ENCODE results near the gene FOXD3.
"Not testable (repeated sequence)": the region's sequence is repeated elsewhere in the genome, so short reads cannot be mapped to it uniquely, and the experiment has no call there.

The FOXD3 gene

DNA sequence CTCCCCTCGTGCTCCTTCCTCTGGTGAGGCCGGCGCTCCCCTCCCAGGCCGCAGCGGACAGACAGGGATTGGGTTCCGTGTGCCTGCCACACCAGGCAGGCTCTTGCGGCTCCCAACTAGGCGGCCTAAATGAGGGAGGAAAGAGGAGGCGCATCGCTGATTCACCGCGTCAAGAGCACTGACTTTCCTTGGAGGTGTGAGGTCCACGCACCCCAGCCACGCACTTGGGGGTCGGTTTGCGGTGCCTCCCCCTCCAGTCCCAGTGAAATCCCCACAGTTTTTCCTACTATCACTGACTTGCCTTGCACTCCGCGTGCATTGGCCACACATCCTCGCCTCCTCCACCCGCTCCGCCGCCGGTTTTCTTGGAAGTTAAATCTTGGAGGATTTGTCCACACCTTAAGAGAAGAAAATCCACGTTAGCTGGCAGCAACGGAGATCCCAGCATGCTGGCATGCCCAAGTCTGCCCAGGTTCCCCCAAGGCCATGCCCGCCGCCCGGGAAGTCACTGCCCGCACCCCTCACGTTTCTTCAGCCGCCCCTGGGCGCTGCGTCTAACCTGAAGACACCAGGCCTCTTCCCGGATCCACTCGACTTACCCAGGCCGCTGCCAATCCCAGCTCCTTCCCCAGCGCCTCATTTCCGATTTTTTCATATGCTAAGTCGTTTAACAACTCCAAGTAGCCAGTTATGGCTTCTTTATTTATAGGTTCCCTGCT is 1.1 kb upstream of the FOXD3 start:
- no peak for DNase-seq

GRCh38 chr1:63321785-63322113 is 618 bp upstream of the FOXD3 start:
- DNase-seq, result no peak

- peak; percentile 56 for DNase-seq
Measured at GRCh38 chr1:63322944-63323864, 837 bp downstream of the FOXD3 start.

- DNase-seq, result no peak
Measured at GRCh38 chr1:63323865-63324778, 1.8 kb downstream of the FOXD3 start.

GRCh38 chr1:63324779-63325119 is 2.4 kb downstream of the FOXD3 start:
- DNase-seq, result no peak

DNA sequence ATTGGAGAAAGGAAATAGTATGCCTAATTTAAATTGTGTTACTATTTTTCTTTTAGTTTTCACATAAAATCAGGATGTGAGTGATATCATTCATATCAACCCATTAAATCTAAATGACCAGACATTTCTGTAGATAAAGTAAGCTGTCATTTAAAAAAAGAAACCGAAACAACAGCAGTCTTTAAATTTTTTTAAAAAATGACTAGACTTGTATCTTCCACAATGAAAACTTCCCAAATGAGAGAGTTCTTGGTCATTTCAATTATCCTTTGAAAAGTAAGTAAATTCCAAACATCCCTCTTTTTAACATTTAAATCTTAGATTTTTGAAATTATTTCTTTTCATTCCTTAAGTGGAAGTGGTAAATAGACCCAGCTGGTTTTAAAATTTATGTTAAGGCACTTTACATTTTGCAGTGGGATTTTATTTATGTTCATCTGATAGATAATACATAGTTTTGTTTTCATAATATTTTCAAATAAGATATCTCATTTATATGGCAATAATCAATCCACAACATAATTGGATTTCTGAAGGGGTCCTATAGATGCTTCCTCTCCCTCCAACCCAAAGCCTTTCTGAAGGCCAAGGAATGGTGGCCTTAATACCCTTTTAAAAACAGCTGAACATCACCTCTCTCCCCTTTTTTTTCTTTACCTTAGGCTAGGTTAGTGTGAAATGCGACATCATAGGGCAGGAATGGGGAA is 3.1 kb downstream of the FOXD3 start:
- DNase-seq, result no peak

DNA sequence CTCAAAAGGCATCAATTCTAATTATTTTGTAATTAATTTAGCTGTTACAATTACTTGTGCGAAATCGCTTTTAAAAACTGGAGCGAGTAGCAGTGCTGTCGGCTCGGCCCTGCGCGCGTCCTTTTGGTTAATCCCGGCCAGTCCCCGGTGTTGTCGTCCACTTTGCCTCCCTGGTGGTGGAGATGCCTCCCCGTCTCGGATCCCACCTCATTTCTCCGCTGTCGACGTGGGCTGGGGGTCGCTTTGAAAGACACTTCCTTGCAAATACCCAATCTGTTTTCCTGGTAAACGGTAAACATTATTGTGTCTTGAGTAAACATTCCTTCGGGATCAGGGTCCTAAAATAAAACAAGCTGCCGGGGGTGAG is 3.7 kb downstream of the FOXD3 start:
- DNase-seq, result no peak

- DNase-seq, result no peak
Measured at GRCh38 chr1:63326473-63327380, 4.4 kb downstream of the FOXD3 start.

DNA sequence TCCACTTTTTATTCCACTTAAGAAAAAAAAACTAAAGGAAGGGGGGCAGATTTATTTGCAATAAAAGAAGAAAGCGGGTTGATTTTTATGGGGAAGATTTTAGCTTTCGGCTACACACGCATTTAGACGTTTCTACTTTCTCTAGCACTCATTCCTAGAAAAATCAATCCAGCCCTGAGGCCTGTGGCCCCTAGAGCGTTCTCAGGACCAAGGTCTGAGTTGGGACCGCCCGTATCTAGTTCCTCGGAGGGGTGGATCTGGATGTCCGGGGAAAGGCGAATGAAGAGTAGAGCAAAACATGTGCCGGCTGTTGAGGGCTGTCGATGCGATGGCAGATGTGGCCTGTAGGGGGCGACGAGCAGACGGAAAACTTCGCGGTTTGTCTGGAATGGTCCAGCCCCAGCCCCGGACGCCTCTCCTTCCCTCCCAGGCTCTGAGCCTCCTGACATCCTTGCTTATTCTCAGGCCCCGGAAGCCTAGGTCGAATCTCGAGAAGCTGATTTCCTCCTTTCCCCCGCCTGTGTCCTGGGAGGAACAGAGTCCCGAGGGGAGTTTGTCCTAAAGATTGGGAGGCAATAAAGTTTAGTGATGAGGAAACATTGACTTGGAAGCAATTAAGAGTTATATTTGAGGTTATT is 5.2 kb downstream of the FOXD3 start:
- peak; percentile 79 for DNase-seq

GRCh38 chr1:63328122-63328521 is 5.8 kb downstream of the FOXD3 start:
- no peak for DNase-seq

DNA sequence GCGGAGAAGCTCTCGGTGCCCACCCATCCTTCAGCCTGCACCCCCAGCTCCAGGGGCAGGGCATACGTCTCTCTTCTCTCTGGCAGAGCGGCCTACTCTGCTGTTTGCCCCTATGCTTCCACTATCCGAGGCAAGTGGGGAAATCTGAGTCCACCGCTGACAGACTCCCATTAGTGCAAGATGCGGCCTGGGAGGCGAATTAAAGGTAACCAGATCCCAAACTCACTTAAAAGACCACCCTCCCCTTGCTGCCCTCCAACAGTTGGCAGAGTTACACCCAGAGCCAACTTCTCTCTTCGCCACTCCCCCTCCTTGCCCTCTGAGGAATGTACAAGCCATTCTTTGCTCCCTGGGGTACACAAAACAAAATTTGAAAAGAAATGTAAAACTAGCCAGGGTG is 6.4 kb downstream of the FOXD3 start:
- DNase-seq, result no peak

GRCh38 chr1:63329621-63330330 is 7.4 kb downstream of the FOXD3 start:
- DNase-seq, result no peak

- no peak for DNase-seq
Measured at GRCh38 chr1:63330331-63330916, 8.1 kb downstream of the FOXD3 start.

GRCh38 chr1:63342402-63342801 is 20.0 kb downstream of the FOXD3 start:
- DNase-seq, result no peak

GRCh38 chr1:63343922-63344321 is 21.6 kb downstream of the FOXD3 start:
- DNase-seq, result no peak

DNA sequence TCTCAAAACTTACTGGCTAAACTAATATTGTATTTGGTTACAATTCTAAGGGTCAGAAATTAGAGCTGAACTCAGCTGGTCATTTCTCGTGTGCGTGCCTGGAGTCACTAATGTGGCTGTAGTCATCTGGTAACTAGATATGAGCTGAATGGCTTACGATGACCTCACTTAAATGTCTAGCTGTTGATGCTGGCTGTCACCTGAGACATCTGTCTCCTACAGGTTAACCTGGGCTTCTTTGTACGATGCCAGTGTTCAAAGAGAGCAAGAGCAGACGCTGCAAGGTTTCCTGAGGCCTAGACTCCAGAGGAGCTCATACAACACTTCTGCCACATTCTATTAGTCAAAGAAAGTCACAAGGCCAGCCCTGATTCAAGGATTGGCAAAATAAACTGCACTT is 28.0 kb downstream of the FOXD3 start:
- DNase-seq, result no peak

DNA sequence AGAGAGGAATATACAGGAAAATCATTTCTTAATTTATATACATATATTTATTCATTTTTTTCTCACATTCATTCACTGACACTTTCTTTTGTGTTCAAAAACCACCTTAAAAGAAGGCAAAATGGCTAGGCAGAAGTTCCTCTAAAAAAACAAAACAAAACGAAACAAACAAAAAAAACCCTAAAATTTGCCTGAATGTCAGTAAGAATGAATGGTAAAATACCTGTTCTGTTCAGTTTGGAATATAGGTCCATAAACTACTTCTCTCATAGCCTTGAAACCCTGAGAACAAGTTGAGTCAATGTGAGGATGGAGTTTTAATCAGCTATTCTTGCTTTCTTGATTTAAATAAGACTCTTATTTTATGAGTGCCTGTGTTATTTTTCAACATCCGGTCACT is 30.4 kb downstream of the FOXD3 start:
- DNase-seq, result no peak

DNA sequence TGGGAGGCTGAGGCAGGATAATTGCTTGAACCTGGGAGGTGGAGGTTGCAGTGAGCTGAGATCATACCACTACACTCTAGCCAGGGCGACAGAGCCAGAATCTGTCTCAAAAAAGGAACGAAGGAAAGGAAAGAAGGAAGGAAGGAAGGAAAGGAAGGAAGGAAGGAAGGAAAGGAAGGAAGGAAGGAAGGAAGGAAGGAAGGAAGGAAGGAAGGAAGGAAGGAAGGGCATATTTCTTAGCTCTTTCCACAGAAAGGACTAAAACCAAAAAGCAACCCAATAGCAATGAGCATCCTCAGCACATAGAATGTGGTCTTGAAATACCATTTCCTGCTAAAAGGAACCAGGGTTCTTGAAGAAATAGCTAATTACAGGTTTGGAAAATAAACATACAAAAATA is 33.9 kb downstream of the FOXD3 start:
- not testable (repeated sequence) for DNase-seq

DNA sequence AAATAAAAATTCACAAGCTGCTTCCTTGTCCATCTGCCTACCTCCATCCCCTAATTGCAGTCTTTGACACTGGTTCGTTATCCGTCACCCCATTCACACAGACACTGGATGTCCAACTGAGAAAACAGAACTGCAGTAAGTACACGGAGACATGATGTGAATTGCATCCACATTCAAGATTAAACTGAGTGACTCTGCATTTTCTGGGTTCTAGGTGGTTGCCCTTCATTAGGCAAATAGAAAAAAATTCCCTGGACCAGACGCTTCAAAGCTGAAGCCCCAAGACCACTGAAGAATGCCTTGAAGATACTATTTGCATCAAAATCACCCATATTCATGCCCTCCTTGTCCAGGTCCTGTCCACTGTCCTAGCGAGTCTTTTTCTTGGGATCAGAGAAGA is 37.2 kb downstream of the FOXD3 start:
- no peak for DNase-seq

- no peak for DNase-seq
Measured at GRCh38 chr1:63362073-63362472, 39.7 kb downstream of the FOXD3 start.
